ENCODE data around the gene KIAA1191.

DNA sequence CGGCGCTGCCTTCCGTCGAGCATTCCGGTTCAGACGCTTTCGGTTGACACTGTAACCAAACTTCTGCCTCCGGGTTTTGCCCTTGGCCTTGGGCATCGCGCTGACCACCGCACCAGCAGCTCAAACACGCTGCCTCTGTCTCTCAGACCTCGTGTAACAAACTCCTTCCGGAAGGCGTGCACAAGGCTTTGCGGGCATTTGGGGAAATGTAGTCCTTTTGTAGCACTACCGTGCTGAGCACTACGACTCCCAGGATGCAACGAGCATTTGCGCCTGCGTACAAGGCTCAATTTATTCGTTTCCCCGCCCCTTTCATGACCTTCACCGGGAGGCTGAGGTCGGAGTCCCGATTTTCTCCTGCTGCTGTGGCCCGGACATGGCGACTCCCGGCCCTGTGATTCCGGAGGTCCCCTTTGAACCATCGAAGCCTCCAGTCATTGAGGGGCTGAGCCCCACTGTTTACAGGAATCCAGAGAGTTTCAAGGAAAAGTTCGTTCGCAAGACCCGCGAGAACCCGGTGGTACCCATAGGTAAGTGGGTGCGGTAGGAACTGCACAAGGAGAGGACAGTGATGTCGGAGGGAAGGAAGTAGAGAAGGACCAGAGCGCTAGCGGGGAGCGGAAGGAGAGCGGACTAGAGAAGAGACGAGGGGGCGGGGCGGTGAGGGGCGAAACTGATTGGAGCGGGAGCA is 27.0 kb upstream of the KIAA1191 start, which contains the start of the genes HIGD2A and NOP16:
- TF ChIP-seq, protein P1, sequence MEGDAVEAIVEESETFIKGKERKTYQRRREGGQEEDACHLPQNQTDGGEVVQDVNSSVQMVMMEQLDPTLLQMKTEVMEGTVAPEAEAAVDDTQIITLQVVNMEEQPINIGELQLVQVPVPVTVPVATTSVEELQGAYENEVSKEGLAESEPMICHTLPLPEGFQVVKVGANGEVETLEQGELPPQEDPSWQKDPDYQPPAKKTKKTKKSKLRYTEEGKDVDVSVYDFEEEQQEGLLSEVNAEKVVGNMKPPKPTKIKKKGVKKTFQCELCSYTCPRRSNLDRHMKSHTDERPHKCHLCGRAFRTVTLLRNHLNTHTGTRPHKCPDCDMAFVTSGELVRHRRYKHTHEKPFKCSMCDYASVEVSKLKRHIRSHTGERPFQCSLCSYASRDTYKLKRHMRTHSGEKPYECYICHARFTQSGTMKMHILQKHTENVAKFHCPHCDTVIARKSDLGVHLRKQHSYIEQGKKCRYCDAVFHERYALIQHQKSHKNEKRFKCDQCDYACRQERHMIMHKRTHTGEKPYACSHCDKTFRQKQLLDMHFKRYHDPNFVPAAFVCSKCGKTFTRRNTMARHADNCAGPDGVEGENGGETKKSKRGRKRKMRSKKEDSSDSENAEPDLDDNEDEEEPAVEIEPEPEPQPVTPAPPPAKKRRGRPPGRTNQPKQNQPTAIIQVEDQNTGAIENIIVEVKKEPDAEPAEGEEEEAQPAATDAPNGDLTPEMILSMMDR (conservative IDR thresholded peaks at IDR 0.05 in 1 of 2, IDR thresholded peaks at IDR 0.05 in 1 of 2; ENCODE audit: extremely low read depth in 1 of 2, insufficient read depth in 1 of 2, low read depth in 1 of 2, low read length in 2 of 2) = no peak
- no peak for TF ChIP-seq EZH2 (IDR thresholded peaks at IDR 0.05; ENCODE audit: borderline replicate concordance, low read length)
